ELF-1 (cell line): ENCODE measurements around the gene PPP1R12C.

Experiments used
- DNase-seq: peaks from one replicate; pipeline ENCODE4 v3.0.0-alpha.2; 2016; ENCODE audit warnings: low read depth, low spot score

The PPP1R12C gene

GRCh38 chr19:55046975-55047622 is 70.3 kb downstream of the PPP1R12C start:
- DNase-seq = no peak

DNA sequence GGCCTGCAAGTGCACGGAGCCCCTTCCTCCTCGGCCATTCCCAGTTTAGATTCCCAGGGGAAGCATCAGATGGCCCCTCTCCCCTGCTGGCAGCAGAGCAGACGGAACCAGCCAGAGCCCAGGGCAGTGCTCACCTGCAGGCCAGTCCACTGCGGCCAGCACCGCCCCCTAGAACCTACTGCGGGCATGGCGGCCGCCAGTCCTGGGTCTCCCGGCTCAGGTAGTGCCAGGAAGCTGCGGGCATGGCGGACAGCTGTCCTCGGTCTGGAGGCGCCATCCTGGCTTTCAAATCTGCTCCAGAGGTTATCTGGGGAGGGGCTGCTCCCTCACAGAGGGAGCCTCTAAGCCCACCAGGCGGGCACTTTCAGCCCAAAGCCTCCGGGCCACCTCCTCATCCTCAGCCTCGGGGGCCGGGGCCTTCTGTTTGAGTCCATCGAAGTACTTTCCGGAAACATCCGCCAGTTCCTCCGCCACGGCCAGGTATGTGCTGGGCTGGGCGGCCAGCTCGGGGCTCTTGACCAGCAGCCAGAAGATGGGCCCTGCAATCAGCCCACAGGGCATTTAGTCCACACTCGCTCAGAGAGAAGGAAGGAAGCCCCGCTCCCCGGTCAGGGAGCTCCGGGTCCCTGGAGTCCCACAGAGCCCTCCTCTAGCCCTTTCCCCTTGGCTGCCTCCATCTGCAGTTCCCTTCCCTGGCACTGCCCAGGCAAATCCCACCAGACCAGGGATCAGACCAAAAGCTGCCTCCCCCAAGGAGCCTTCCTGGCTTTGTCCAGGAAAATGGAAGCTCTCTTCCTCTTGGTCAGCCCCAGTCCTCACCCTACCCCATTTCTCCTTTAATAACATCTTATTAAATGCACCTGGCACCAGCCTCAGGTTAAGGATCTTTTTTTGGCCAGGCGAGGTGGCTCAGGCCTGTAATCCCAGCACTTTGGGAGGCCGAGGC is 72.4 kb downstream of the PPP1R12C start:
- DNase-seq = no peak

DNA sequence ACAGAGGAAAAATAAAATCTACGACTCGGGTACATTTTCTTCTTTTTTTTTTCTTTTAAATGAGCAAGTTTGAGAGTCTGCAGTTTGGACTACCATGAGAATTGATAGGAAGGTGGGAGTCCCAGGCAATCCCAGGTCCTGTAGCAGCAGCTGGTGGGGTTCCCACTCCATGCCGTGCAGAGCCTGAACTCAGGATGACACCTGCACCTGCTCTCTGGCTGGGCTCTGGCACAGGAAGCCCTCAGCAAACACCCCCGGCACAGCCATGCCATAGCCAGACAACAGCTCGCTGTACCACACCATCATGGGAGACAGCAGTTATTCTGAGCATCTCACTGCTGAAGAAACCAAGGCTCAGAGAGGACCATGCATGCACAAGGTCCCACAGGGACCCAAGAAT is 73.2 kb downstream of the PPP1R12C start:
- no peak for DNase-seq

DNA sequence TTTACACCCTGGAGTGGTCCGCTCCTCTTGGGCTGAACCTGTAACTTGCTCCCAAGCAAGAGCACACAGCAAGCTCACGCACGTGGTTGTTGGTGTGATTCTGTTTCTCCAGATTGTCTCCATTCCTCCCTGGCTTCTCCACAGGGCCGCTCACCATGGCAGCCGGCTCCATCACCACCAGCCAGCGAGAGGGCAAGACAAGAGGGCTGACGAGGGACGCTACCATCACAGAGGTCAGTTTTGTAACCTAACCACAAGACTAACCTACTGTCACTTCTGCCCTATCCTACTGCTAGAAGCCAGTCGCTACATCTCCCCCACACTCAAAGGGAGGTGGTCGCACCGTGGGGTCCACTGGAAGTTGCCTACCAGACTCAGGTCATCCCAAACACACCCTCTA is 74.7 kb downstream of the PPP1R12C start:
- DNase-seq = no peak

GRCh38 chr19:55042344-55042678 is 75.1 kb downstream of the PPP1R12C start:
- no peak for DNase-seq

DNA sequence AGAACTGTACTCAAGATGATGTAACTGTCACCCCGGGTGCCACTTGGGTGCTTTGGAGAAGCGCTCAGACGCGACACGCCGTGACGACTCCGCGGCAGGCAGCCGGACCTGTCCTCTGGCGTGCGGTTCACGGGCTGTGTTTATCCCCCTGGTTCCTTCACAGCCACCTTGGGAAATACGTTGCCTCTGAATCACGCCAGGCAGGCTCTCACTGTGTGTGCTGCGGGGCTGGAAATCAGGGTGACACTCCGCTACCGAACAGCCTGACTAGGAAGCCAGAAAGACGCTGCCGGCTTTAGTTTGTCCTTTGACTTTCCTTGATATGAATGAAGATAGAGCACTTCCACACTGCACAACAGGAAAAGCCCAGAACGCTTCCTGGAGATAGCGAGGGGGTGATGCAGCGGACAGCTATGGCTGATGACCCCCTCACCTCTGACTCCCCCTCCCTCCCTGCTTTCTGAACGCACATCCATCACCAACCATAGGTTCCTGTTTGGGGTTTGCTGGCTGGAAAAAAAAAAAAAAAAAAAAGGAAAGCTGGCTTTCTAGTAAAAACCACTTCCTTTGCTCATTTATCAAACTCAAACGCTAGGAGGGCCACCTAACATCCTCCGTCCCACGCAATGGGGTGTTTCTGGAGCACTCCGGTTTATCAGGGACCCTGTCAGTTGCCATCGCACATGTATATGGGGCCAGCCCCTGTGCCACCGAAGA is 75.7 kb downstream of the PPP1R12C start:
- no peak for DNase-seq

DNA sequence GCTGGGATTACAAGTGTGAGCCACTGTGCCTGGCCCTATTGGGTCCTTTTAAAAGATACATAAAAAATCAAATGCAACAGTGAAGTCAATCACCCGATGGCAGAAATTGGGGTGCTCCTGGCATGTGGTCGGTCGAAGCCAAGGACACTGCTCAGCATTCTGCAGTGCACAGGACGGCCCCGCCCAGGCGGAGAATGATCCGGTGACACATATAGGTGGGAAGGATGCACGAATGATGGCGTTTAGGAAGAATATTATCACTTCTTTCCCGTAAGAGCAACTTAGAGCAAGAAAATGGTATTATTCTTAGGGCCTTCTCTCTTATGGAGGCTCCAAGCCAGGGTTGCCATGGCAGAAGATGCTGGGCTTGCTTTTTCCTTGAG is 76.2 kb downstream of the PPP1R12C start:
- DNase-seq = no peak
